Activated CD8-positive, alpha-beta T cell treated with anti-CD3 and anti-CD28 coated beads, Interleukin-2, amount 10 ng/mL, durations not matched to agents 7 days and 5 days (primary cell): ENCODE measurements around the gene PIK3R6. TPM values are rescaled to one million over a fixed set of nuclear protein-coding genes. Genes with fewer than 3 reads are reported as not detected.

ENCODE experiments used
- ATAC-seq: fragments of 150-1000 bp; cut with Tn5 transposase; one replicate; pipeline ENCODE4 v1.10.0; 2021; ENCODE audit warnings: moderate library complexity
- CTCF ChIA-PET: fragments of 350-600 bp; sonication (Branson Sonifier 250); formaldehyde crosslinking; loops from one replicate; lab custom pipeline; 2021; ENCODE audit warnings: antibody characterized with exemption; lab: Charles Lee
- POLR2A ChIA-PET: fragments of 350-600 bp; sonication (Branson Sonifier 250); formaldehyde crosslinking; loops from one replicate; lab custom pipeline; 2021; ENCODE audit warnings: antibody characterized with exemption; lab: Charles Lee
- DNase-seq: peaks from one replicate; pipeline ENCODE4 v3.0.0-alpha.2; 2020
- H3K27ac Mint-ChIP-seq: one replicate; pipeline ENCODE4 v1.8.0; 2021; ENCODE audit warnings: mild to moderate bottlenecking, mixed read lengths
- H3K27me3 Mint-ChIP-seq: one replicate; pipeline ENCODE4 v1.8.0; 2021; ENCODE audit warnings: low read depth, mixed read lengths
- H3K36me3 Mint-ChIP-seq: one replicate; pipeline ENCODE4 v1.8.0; 2021; ENCODE audit warnings: low read depth, mixed read lengths
- H3K4me1 Mint-ChIP-seq: one replicate; pipeline ENCODE4 v1.8.0; 2021; ENCODE audit warnings: low read depth, mixed read lengths
- H3K4me3 Mint-ChIP-seq: one replicate; pipeline ENCODE4 v1.8.0; 2021; ENCODE audit warnings: mild to moderate bottlenecking, mixed read lengths
- H3K9me3 Mint-ChIP-seq: one replicate; pipeline ENCODE4 v1.8.0; 2022; ENCODE audit warnings: mixed read lengths; ENCODE audit not compliant: insufficient read depth
- total RNA-seq, 2 experiments: library from RNA; stranded (reverse); gene quantifications; one replicate each; pipeline ENCODE4 v1.2.3, GENCODE V29; 2021

Gene PIK3R6
- total RNA-seq, 2 experiments from 2014 or later = 18.3 to 20.7 TPM

DNA sequence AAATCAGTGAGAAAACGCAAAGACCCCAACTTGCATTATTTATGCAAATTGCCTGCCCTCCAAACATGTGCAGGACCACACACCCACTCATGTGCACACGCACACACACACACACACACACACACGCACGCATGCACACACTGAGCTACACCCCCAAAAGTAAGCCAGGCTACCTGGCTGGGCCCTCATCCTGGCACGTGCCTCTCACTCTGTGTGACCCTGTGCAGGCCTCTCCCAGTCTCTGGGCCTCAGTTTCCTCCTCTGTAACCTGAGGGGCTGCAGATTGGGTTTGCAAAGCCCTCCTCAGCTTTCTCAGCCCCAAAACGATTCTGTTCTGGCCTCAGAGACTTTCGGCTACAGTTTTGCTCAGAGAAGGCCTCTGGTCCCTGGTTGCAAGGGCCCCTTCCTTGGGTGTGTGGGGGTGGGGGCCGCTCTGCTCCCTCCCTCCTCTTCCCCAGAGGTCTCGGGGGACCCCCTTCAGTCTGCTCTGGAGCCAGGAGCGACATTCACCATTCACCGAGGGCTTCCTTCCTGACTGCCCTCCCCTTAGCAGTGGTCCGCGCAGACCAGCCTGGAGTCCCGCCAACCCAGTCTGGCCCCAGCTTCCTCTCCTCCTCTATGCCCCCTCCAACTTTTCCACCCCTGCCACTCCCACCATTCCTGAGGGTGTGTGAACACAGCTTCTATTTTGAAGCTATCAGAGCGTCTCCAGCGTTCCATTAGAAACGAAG lies 5.4 kb upstream of the PIK3R6 start:
- no peaks in the 10 kb centered on the region for H3K27me3 Mint-ChIP-seq
- peaks cover 27% of the 10 kb centered on the region for H3K4me1 Mint-ChIP-seq
- H3K36me3 Mint-ChIP-seq = peaks cover 10% of the 10 kb centered on the region
- ChIA-PET CTCF (interaction anchor here (0.9 to 1.7 kb wide), 3 partner anchors 23 to 126 kb away, joined by 3 to 4 read pairs (median 4); no protein-coding TSS in a partner anchor), POLR2A (interaction anchor here (0.6 kb wide), 1 partner anchor 29 kb away, joined by 3 read pairs; no protein-coding TSS in a partner anchor)
- H3K27ac Mint-ChIP-seq = peak overlapping the region; percentile 57
- ATAC-seq (no peak), DNase-seq (no peak)
- H3K9me3 Mint-ChIP-seq = no peaks in the 10 kb centered on the region
- H3K4me3 Mint-ChIP-seq = no peak overlapping the region

DNA sequence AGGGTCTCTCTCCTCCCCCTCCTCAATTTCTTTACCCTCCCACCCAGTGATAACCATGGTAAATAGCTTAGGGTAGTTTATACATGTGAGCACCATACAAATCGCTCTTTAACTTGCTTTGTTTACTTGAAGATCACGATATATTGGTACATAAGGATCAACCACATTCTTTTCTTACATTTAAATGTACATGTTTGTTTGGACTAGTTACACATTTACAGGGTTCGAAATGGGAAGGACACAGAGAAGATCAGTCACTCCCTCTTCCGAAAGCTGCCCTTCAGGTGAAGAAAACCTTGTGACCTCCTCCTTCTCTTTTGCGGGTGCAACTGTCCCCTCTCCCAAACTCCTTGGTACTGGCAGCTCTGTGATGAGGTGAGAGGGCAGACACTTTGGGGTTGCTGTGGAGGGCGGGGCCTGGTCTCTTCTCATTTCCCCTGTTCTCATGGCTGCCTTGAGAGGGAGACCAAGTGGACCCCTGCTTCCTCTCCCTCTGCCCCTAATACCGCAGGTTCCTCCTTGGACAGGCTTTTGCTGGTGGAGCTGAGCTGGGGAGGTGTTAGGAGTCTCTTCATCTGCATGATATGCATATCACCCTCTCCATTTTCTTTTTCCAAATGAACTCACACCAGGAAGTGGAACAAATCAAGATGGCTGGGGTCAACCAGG lies 4.7 kb upstream of the PIK3R6 start:
- Mint-ChIP-seq H3K4me3 (no peak overlapping the region), H3K27ac (peak overlapping the region; percentile 34)
- POLR2A ChIA-PET = interaction anchor here (0.6 kb wide), 1 partner anchor 30 kb away, joined by 3 read pairs; no protein-coding TSS in a partner anchor

DNA sequence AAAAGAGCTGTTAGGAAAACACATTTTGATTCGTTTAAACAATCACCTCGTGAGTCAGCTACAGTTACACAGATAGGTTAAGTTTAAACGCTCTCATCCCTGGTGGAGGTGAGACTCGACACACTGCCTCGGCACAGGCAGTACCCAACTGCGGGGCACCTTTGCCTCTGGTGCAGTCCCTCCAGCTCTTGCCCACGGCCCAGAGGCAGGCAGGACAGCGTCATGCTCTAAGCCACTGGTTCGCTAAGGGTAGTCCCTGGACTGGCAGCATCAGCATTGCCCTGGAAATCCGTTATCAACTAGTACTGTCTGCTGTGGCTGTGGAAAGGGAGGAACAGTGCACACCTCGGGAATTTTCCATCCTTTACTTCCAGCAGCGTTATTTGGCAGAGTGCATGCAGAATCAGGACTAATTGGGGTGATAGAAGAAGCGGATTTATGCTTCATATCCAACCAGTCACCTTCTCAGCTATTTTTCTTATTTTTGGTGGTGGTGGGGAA lies 3.7 kb upstream of the PIK3R6 start:
- ChIA-PET POLR2A (interaction anchor here (0.6 kb wide), 1 partner anchor 40 kb away, joined by 4 read pairs; no protein-coding TSS in a partner anchor), CTCF (interaction anchor here (1.5 kb wide), 1 partner anchor 24 kb away, joined by 4 read pairs; no protein-coding TSS in a partner anchor)
- H3K4me1 Mint-ChIP-seq = peaks cover 42% of the 10 kb centered on the region
- no peak for DNase-seq
- no peaks in the 10 kb centered on the region for H3K27me3 Mint-ChIP-seq
- H3K9me3 Mint-ChIP-seq = no peaks in the 10 kb centered on the region
- no peak overlapping the region for H3K4me3 Mint-ChIP-seq
- no peak for ATAC-seq
- no peak overlapping the region for H3K27ac Mint-ChIP-seq
- H3K36me3 Mint-ChIP-seq = peaks cover 8% of the 10 kb centered on the region

More for the DNA sequence above, 4.7 kb upstream of the PIK3R6 start:
- CTCF ChIA-PET = interaction anchor here (0.9 to 1.5 kb wide), 2 partner anchors 23 to 126 kb away, joined by 3 to 4 read pairs; no protein-coding TSS in a partner anchor
- no peaks in the 10 kb centered on the region for H3K9me3 Mint-ChIP-seq
- peaks cover 8% of the 10 kb centered on the region for H3K36me3 Mint-ChIP-seq
- DNase-seq (no peak), ATAC-seq (no peak)
- H3K4me1 Mint-ChIP-seq = peaks cover 34% of the 10 kb centered on the region
- no peaks in the 10 kb centered on the region for H3K27me3 Mint-ChIP-seq

DNA sequence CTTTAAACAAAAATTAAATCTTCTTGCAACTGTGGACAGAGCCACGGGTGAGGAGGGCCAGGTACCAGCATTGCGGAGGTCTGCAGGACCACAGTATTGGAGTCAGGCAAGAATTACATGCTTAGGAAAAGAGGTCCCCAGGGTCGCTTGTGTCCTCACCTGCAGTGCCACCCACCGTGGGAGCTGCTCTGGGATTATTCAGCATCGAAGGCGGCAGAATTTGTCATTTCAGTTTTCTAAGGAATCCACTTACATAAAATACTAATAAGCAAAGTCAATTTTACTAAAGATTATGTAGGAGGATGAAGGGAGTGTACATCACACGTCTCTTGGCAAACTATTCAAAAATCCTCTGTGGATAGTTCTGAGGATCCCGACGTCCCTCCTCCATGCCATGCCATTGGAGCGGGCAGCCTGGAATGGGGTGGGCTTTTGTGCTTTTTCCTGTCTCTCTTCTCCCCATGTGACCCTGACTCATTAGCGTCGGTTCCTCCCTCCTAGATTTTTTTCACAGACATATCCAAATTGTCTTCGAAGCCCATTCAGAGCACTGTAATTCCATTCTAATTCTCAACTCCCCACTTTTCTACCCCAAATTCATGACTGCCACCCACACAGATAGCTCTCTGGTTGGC lies 3.0 kb upstream of the PIK3R6 start:
- POLR2A ChIA-PET = interaction anchor here (0.6 kb wide), 1 partner anchor 40 kb away, joined by 4 read pairs; no protein-coding TSS in a partner anchor

DNA sequence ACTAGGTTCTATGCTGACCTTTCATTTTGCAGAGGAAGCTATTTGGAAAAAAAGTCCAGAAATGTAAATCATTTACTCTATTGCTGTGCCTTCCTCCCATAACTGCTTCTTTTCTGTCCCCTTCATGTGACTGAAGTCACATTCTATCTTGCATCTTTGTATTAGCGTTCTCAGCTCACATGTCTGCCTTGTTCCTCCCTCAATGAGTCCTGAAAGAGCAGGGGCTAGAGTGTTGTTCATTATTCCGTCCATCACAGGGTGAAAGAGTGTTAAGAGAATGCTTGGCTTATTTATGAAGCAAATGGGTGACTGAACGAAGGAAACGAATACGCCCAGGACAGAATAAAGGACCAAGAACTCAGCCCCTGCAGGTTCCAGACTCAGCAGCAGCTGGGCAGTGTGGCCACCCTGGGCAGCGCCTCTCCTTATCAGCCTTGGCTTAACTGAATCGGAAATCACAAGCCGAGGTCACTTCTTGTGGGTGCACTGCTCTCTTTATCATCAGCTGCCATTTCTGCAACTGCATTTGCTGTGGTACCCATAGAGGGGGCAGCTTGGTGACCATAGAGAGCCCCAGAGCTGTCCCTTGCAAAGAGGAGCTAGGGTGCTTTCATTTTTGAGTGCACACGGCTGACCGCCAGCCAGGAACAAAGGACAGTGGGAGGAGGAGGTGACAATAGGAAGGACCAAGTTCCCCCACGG lies 1.8 kb upstream of the PIK3R6 start:
- Mint-ChIP-seq H3K4me3 (no peak overlapping the region), H3K27me3 (no peaks in the 10 kb centered on the region), H3K9me3 (no peaks in the 10 kb centered on the region), H3K4me1 (peaks cover 51% of the 10 kb centered on the region), H3K27ac (no peak overlapping the region), H3K36me3 (peaks cover 12% of the 10 kb centered on the region)
- DNase-seq (no peak), ATAC-seq (no peak)
- ChIA-PET POLR2A (interaction anchor here (1.1 kb wide), 1 partner anchor 12 kb away, joined by 3 read pairs; no protein-coding TSS in a partner anchor), CTCF (interaction anchor here (0.8 to 1.0 kb wide), 2 partner anchors 26 to 32 kb away, joined by 3 to 4 read pairs; no protein-coding TSS in a partner anchor)

More for the DNA sequence above, 3.0 kb upstream of the PIK3R6 start:
- no peak overlapping the region for H3K4me3 Mint-ChIP-seq
- DNase-seq (no peak), ATAC-seq (no peak)
- H3K4me1 Mint-ChIP-seq = peaks cover 44% of the 10 kb centered on the region
- CTCF ChIA-PET = no interaction called here
- H3K27me3 Mint-ChIP-seq = no peaks in the 10 kb centered on the region
- no peak overlapping the region for H3K27ac Mint-ChIP-seq
- H3K36me3 Mint-ChIP-seq = peaks cover 8% of the 10 kb centered on the region
- H3K9me3 Mint-ChIP-seq = no peaks in the 10 kb centered on the region

DNA sequence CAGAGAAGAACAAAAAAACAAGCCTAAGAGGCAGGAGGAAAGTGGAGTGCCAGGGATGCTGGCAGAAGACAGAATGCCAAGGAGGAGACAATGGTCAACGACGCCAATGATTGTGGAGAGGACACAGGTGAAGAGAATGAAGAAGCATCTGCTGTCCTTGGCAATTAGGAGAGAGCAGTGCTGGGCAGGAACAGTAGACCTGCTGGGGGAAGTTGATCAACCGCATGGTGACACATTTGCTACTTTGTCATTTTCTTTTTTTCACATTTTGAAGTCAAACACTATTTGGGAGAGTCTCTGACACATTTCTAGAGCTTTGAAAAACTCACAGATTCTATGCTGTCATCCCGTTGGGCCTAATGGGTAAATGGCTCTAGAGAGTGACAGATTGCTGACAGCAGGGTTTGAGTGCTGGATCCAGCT lies 1.1 kb upstream of the PIK3R6 start:
- ChIA-PET POLR2A (interaction anchor here (1.1 kb wide), 1 partner anchor 13 kb away, joined by 3 read pairs; no protein-coding TSS in a partner anchor), CTCF (interaction anchor here (0.8 kb wide), 1 partner anchor 32 kb away, joined by 4 read pairs; no protein-coding TSS in a partner anchor)
- Mint-ChIP-seq H3K27ac (peak overlapping the region; percentile 31), H3K27me3 (no peaks in the 10 kb centered on the region), H3K4me1 (peaks cover 54% of the 10 kb centered on the region), H3K36me3 (peaks cover 19% of the 10 kb centered on the region), H3K9me3 (no peaks in the 10 kb centered on the region), H3K4me3 (no peak overlapping the region)
- DNase-seq (no peak), ATAC-seq (peak; percentile 13)

DNA sequence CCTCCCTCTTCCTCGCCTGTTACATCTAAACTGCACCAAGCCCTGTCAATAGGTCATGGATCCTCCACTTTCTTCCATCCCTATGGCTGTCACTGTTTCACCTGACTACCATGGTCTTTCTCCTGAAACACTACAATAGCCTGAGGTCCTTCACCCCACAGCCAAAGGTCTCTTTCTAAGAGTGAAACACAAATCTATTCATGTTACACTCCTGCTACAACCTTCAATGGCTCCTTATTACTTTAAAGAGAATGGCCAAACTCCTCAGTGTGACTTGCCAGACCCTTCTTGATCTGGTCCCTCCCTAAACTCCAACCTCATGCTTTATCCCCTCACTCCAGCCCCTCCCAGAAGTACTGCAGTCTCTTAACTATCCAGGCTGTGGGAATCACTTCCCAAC lies 618 bp upstream of the PIK3R6 start:
- Mint-ChIP-seq H3K27me3 (no peaks in the 10 kb centered on the region), H3K9me3 (no peaks in the 10 kb centered on the region), H3K36me3 (peaks cover 21% of the 10 kb centered on the region), H3K4me1 (peaks cover 55% of the 10 kb centered on the region), H3K4me3 (peak overlapping the region; percentile 92), H3K27ac (peak overlapping the region; percentile 87)
- ChIA-PET CTCF (interaction anchor here (0.7 to 1.2 kb wide), 3 partner anchors 10 to 458 kb away, joined by 3 to 6 read pairs (median 4); no protein-coding TSS in a partner anchor), POLR2A (interaction anchor here (1.3 to 1.4 kb wide), 2 partner anchors 10 to 21 kb away, joined by 3 to 4 read pairs; no protein-coding TSS in a partner anchor)
- ATAC-seq (no peak), DNase-seq (peak; percentile 16)

DNA sequence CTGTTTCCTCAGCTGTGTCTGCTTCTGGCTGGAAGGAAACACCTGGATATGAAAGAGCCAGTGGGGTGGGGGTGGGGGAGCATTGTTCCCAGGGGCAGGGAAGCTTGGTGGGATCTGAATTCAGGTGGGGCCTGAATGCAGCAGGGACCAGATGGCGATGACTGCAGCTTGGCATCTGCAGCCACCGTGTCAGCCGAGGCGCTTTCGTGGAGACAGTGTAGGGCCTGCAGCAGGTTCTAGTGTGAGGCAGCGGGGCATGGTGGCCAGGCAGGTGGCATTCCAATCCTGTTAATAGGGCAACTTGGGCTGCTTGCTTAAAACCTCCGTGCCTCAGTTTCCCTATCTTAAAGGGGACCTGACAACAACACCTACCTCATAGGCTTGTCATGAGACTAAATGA lies 1.7 kb downstream of the PIK3R6 start:
- Mint-ChIP-seq H3K9me3 (no peaks in the 10 kb centered on the region), H3K27me3 (no peaks in the 10 kb centered on the region), H3K36me3 (peaks cover 34% of the 10 kb centered on the region), H3K4me3 (peak overlapping the region; percentile 92), H3K4me1 (peaks cover 65% of the 10 kb centered on the region), H3K27ac (no peak overlapping the region)
- ChIA-PET CTCF (interaction anchor here (1.3 kb wide), 1 partner anchor 132 kb away, joined by 3 read pairs; no protein-coding TSS in a partner anchor), POLR2A (no interaction called here)
- ATAC-seq = no peak
- no peak for DNase-seq

DNA sequence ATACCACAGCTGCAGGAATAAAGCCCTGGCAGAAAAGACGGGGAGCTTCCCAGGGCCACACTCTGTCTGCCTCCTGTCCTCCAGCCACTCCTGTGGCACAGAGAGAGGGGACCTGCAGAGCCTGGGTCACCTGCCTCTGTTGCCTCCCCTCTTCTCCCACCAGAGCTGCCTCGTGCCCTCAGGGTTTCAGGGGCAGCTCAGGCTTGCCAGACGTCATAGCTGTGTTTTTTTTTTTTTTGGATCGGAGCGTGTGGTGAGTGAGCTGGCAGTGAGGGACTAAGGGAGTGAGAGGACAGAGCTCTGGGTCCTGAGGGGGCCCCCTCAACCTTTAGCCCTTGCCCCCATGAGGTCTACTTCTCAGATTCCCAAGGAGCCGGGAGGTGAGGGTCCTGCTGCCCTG lies 2.1 kb downstream of the PIK3R6 start:
- ATAC-seq (no peak), DNase-seq (no peak)
- H3K4me1 Mint-ChIP-seq = peaks cover 69% of the 10 kb centered on the region
- H3K27me3 Mint-ChIP-seq = no peaks in the 10 kb centered on the region
- H3K27ac Mint-ChIP-seq = no peak overlapping the region
- peak overlapping the region; percentile 41 for H3K4me3 Mint-ChIP-seq
- no peaks in the 10 kb centered on the region for H3K9me3 Mint-ChIP-seq
- ChIA-PET CTCF (interaction anchor here (0.8 to 1.3 kb wide), 2 partner anchors 80 to 133 kb away, joined by 3 read pairs; no protein-coding TSS in a partner anchor), POLR2A (no interaction called here)
- H3K36me3 Mint-ChIP-seq = peaks cover 39% of the 10 kb centered on the region

DNA sequence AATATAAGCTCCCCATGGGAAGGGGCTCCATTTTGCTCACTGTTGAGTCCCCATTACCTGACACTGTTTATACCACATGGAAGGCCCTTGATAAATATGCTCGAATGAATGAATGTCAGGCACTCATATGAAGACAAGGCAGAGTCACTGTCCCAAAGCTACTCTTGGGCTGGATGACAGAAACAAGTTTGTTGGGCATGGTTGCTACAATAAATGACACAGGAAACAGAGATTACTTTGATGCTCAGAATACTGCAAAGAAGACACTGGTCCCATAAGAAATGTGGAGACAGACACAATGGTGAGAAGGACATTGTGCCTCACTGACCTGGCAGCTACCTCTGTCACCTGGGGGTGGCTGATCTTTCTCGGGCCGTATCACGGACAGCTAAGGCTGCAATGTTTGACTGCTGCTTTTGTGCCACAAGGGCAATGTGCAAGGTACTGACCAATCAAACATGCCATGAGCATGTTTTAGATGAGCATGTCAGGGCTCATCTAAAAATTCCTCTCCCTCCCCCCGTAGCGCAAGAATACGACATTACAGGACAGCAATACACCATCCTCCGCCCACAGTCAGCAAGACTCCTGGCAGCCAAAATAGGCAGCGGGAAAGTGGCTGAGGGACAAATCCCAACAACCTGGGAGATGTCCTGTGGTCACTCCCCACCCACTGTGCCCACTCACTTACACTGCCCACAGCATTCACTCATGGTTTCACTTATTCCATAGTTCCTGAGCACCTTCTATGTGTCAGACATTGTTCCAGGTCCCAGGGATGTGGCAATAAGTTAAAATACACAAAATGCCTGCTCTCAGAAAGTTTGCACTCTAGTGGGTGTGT lies 5.0 kb downstream of the PIK3R6 start:
- peaks cover 78% of the 10 kb centered on the region for H3K4me1 Mint-ChIP-seq
- ChIA-PET POLR2A (no interaction called here), CTCF (interaction anchor here (0.8 to 1.4 kb wide), 4 partner anchors 12 to 33 kb away, joined by 3 to 8 read pairs (median 4); no protein-coding TSS in a partner anchor)
- peak; percentile 55 for ATAC-seq
- H3K27ac Mint-ChIP-seq = peak overlapping the region; percentile 82
- DNase-seq = no peak
- H3K27me3 Mint-ChIP-seq = no peaks in the 10 kb centered on the region
- H3K4me3 Mint-ChIP-seq = no peak overlapping the region
- H3K9me3 Mint-ChIP-seq = no peaks in the 10 kb centered on the region
- H3K36me3 Mint-ChIP-seq = peaks cover 53% of the 10 kb centered on the region
